Measurements from ENCODE around the gene CD2BP2.
"Not testable (repeated sequence)": the region's sequence is repeated elsewhere in the genome, so short reads cannot be mapped to it uniquely, and the experiment has no call there.

The CD2BP2 gene

GRCh38 chr16:30355144-30355953, at the start of gene CD2BP2:
Gene CD2BP2 (minus strand): TSS chr16:30355308. CDS start chr16:30354681, 627 bp downstream.
- Histone ChIP-seq H3K9ac (ENCODE audit: low read length) (peak within 1 kb of the TSS; percentile 90), H3K27me3 (replicated peaks; ENCODE audit: control insufficient read depth, insufficient read depth, low read length) (no peaks in the 10 kb centered on the region), H3K9me3 (ENCODE audit: control insufficient read depth, low read length) (no peaks in the 10 kb centered on the region), H3K4me1 (ENCODE audit: control insufficient read depth, insufficient read depth, low read length) (peaks cover 57% of the 10 kb centered on the region), H3K36me3 (ENCODE audit: control insufficient read depth, insufficient read depth, low read length, severe bottlenecking) (peaks cover 46% of the 10 kb centered on the region), H3K4me3 (ENCODE audit: low read length) (peak within 1 kb of the TSS; percentile 87)
- DNase-seq (ENCODE audit: low read depth): peak; percentile 99

DNA sequence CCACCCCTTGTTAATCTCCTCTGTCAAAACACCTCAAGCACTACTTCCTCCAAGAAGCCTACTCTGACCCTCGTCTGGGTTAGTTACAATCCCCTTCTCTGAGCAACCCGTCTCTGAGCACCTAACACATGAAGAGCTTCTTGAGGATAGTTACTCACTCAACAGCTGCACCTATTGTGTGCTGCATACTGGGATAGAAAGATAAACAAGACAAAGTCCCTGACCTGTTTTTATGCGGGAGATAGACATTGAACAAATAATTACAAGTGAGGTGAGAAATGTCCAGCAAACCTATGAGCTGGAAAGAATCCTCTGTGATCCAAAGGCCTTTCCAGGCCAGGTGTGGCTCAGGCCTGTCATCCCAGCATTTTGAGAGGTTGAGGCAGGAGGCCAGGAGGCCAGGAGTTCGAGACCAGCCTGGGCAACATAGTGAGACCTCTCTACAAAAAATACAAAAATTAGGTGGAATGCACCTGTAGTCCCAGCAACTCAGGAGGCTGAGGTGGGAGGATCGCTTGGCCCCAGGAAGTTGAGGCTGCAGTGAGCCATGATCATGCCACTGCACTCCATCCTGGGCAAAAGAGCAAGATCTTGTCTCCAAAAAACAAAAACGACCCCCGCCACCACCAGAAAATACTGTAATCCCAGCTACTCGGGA, 46.8 kb upstream of the CD2BP2 start:
- Histone ChIP-seq H3K9me3 (ENCODE audit: control insufficient read depth, low read length) (no peaks in the 10 kb centered on the region), H3K36me3 (ENCODE audit: control insufficient read depth, insufficient read depth, low read length, severe bottlenecking) (peaks cover 8% of the 10 kb centered on the region), H3K4me1 (ENCODE audit: control insufficient read depth, insufficient read depth, low read length) (peaks cover 3% of the 10 kb centered on the region), H3K9ac (ENCODE audit: low read length) (no peak overlapping the region), H3K27me3 (replicated peaks; ENCODE audit: control insufficient read depth, insufficient read depth, low read length) (no peaks in the 10 kb centered on the region), H3K4me3 (ENCODE audit: low read length) (no peak overlapping the region)
- DNase-seq (ENCODE audit: low read depth): no peak

DNA sequence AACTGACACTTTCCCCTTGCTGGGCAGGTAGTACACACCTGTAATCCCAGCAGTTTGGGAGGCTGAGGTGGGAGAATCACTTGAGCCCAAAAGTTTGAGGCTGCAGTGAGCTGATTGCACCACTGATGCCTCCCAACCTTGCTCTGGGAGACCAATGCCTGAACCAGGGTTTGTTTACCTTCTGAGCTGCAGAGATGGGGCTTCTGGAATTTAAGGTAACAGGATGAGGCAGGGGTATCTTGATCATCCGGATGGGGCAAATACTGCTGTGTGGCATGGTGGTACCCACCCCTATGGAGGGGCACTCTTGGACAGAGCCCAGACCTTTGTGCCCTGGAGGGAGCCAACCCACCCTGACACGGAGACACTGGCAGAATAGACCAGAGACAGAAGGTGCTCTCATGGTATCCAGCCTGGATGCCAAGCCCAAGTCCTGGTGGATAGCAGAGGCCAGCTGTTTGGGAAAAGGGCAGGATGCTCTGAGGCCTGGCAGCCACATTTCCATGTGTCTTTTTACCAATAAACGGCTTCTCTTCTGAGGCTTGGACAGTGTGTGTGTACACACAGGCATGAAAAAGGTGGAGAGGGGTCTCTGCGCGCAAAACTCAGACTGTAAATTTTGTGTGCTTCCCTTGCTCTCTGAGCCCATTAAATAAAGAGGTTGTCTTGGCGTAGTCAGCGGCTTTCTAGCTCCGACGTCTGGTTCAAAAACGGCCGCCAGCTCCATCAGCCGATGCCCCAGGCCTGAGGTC, 44.5 kb upstream of the CD2BP2 start:
- H3K4me3 ChIP-seq (ENCODE audit: low read length): peak overlapping the region; percentile 90
- no peaks in the 10 kb centered on the region for H3K27me3 ChIP-seq (replicated peaks; ENCODE audit: control insufficient read depth, insufficient read depth, low read length)
- H3K36me3 ChIP-seq (ENCODE audit: control insufficient read depth, insufficient read depth, low read length, severe bottlenecking): peaks cover 8% of the 10 kb centered on the region
- peaks cover 6% of the 10 kb centered on the region for H3K4me1 ChIP-seq (ENCODE audit: control insufficient read depth, insufficient read depth, low read length)
- H3K9me3 ChIP-seq (ENCODE audit: control insufficient read depth, low read length): no peaks in the 10 kb centered on the region
- DNase-seq (ENCODE audit: low read depth): no peak
- peak overlapping the region; percentile 94 for H3K9ac ChIP-seq (ENCODE audit: low read length)

- peaks cover 8% of the 10 kb centered on the region for H3K36me3 ChIP-seq (ENCODE audit: control insufficient read depth, insufficient read depth, low read length, severe bottlenecking)
- H3K27me3 ChIP-seq (replicated peaks; ENCODE audit: control insufficient read depth, insufficient read depth, low read length): no peaks in the 10 kb centered on the region
- DNase-seq (ENCODE audit: low read depth): no peak
- no peaks in the 10 kb centered on the region for H3K9me3 ChIP-seq (ENCODE audit: control insufficient read depth, low read length)
- peaks cover 14% of the 10 kb centered on the region for H3K4me1 ChIP-seq (ENCODE audit: control insufficient read depth, insufficient read depth, low read length)
- H3K9ac ChIP-seq (ENCODE audit: low read length): no peak overlapping the region
- H3K4me3 ChIP-seq (ENCODE audit: low read length): no peak overlapping the region
Measured at GRCh38 chr16:30398661-30399434, 43.7 kb upstream of the CD2BP2 start.

GRCh38 chr16:30397776-30398660, 42.9 kb upstream of the CD2BP2 start:
- no peaks in the 10 kb centered on the region for H3K27me3 ChIP-seq (replicated peaks; ENCODE audit: control insufficient read depth, insufficient read depth, low read length)
- no peak overlapping the region for H3K9ac ChIP-seq (ENCODE audit: low read length)
- peaks cover 14% of the 10 kb centered on the region for H3K4me1 ChIP-seq (ENCODE audit: control insufficient read depth, insufficient read depth, low read length)
- no peak overlapping the region for H3K4me3 ChIP-seq (ENCODE audit: low read length)
- H3K36me3 ChIP-seq (ENCODE audit: control insufficient read depth, insufficient read depth, low read length, severe bottlenecking): peaks cover 8% of the 10 kb centered on the region
- H3K9me3 ChIP-seq (ENCODE audit: control insufficient read depth, low read length): no peaks in the 10 kb centered on the region
- no peak for DNase-seq (ENCODE audit: low read depth)

- Histone ChIP-seq H3K9me3 (ENCODE audit: control insufficient read depth, low read length) (no peaks in the 10 kb centered on the region), H3K9ac (ENCODE audit: low read length) (no peak overlapping the region), H3K4me1 (ENCODE audit: control insufficient read depth, insufficient read depth, low read length) (peaks cover 14% of the 10 kb centered on the region), H3K4me3 (ENCODE audit: low read length) (no peak overlapping the region), H3K27me3 (replicated peaks; ENCODE audit: control insufficient read depth, insufficient read depth, low read length) (no peaks in the 10 kb centered on the region), H3K36me3 (ENCODE audit: control insufficient read depth, insufficient read depth, low read length, severe bottlenecking) (peaks cover 8% of the 10 kb centered on the region)
- no peak for DNase-seq (ENCODE audit: low read depth)
Measured at GRCh38 chr16:30397056-30397455, 41.9 kb upstream of the CD2BP2 start.

DNA sequence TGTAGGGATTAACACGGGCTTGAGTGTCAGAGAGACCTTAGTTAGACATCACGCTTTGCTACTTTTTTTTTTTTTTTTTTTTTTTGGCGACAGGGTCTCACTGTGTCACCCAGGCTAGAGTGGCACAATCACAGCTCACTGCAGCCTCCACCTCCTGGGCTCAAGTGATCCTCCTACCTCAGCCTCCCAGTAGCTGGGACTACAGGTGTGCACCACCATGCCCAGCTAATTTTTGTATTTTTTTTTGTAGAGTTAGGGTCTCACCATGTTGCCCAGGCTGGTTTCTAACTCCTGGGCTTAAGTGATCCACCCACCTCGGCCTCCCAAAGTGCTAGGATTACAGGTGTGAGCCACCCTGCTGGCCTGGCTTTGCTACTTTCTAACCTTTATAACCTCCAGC, 41.5 kb upstream of the CD2BP2 start:
- DNase-seq (ENCODE audit: low read depth); H3K36me3 ChIP-seq (ENCODE audit: control insufficient read depth, insufficient read depth, low read length, severe bottlenecking); H3K27me3 ChIP-seq (replicated peaks; ENCODE audit: control insufficient read depth, insufficient read depth, low read length); H3K9me3 ChIP-seq (ENCODE audit: control insufficient read depth, low read length); H3K4me3 ChIP-seq (ENCODE audit: low read length): not testable (repeated sequence)
- Histone ChIP-seq H3K9ac (ENCODE audit: low read length) (peak overlapping the region; percentile 84), H3K4me1 (ENCODE audit: control insufficient read depth, insufficient read depth, low read length) (peaks cover 14% of the 10 kb centered on the region)

DNA sequence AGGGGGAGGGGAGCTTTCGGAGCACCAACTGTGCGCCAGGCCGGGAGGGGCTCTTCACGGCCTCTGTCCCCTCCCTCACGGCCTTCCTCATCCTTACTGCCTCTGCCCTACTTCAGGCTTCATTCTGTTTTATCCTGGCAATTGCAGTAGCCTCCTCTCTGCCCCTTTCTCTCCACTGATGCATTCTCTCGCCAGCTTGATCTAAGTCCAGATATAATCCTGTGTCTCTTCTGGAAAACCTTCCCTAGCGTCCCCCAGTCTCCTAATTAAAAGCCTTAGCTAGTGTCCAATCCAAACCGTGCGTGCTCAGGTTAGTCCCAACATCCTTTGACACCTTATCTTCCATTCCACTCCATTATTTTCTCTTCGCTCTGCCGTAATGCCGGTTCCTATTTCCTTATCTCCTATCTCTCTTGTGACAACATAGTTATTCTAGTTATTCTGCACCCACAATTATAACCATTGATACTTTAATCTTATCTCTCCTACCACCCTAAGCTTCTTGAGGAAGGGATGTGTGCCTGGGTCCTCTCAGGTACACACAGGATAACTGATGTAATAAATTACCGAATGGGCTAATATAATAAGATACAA, 41.0 kb upstream of the CD2BP2 start:
- Histone ChIP-seq H3K4me3 (ENCODE audit: low read length) (peak overlapping the region; percentile 93), H3K4me1 (ENCODE audit: control insufficient read depth, insufficient read depth, low read length) (peaks cover 14% of the 10 kb centered on the region), H3K27me3 (replicated peaks; ENCODE audit: control insufficient read depth, insufficient read depth, low read length) (no peaks in the 10 kb centered on the region), H3K36me3 (ENCODE audit: control insufficient read depth, insufficient read depth, low read length, severe bottlenecking) (peaks cover 8% of the 10 kb centered on the region), H3K9ac (ENCODE audit: low read length) (peak overlapping the region; percentile 84), H3K9me3 (ENCODE audit: control insufficient read depth, low read length) (no peaks in the 10 kb centered on the region)
- no peak for DNase-seq (ENCODE audit: low read depth)

DNA sequence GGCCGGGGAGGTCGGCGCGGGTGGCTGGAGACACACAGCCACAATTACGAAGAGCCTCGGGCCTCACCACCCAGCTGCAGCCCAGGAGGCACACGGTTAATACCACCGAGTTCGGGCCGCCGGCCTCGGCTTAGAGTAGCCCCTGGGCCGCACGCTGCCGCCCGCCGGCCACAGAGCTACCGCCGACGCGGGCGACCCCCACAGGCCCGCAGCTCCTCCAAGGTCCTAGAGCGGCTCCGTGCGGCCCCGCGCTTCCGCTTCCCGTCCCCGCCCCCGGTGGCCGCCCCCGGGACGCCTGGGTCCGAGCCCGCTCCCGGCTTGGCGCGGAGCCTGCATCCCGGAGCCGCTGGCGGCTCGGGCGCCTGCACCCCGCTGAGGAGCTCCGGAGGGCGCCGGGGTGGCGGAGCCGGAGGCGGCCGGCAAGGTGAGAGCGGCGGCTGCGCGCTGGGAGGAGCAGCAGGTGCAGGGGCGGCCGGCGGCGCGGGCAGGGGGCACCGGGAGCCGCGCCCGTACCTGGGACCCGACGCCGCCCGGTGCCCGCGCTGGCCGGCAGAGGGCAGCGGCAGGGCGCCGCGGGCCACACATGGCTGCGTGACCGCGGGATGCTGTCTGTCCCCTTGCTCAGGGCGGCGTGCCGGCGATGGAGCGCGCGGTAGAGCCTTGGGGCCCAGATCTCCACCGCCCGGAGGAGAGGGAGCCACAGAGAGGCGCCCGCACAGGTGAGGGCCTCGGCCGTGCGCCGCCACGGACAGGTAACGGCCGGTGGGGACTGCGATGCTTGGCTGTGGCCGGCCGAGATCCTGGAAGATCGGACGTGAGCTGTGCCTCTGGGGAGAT, 40.3 kb upstream of the CD2BP2 start, which contains the start of gene ZNF48:
Gene ZNF48 (plus strand): TSS at position 266 of the 837 bp plus-strand sequence. CDS start 375 bp downstream, at position 641.
- DNase-seq (ENCODE audit: low read depth): peak; percentile 94
- Histone ChIP-seq H3K4me3 (ENCODE audit: low read length) (peak within 1 kb of the TSS; percentile 93), H3K36me3 (ENCODE audit: control insufficient read depth, insufficient read depth, low read length, severe bottlenecking) (peaks cover 8% of the 10 kb centered on the region), H3K9me3 (ENCODE audit: control insufficient read depth, low read length) (no peaks in the 10 kb centered on the region), H3K4me1 (ENCODE audit: control insufficient read depth, insufficient read depth, low read length) (peaks cover 14% of the 10 kb centered on the region), H3K27me3 (replicated peaks; ENCODE audit: control insufficient read depth, insufficient read depth, low read length) (no peaks in the 10 kb centered on the region), H3K9ac (ENCODE audit: low read length) (peak within 1 kb of the TSS; percentile 84)

Measured in adipocyte (in vitro differentiated cells).